GM12878 (cell line): ENCODE results near the gene CDKN2AIPNL. TPM values are rescaled to one million over a fixed set of nuclear protein-coding genes. Genes with fewer than 3 reads are reported as not detected.

Experiments
- ATAC-seq: fragments of 200-7000 bp; cut with Tn5 transposase; 3 replicates; pipeline ENCODE4 v1.9.1; 2020; ENCODE audit warnings: mild to moderate bottlenecking, moderate library complexity
- BruUV-seq: library from RNA; stranded (reverse); fragments of 400-500 nt; replicated peaks from 2 replicates; lab custom pipeline; 2021; lab: Mats Ljungman, UMichigan
- CTCF ChIA-PET: fragments of 300-600 bp; sonication (Branson Sonifier 250); formaldehyde crosslinking; extraction: SDS; loops from one replicate; lab custom pipeline; 2021; ENCODE audit warnings: inconsistent platforms; lab: Yijun Ruan, JAX
- POLR2A ChIA-PET: fragments of 350-600 bp; formaldehyde crosslinking; extraction: SDS; loops from one replicate; lab custom pipeline; 2021; ENCODE audit warnings: inconsistent platforms; lab: Charles Lee
- RAD21 ChIA-PET: fragments of 300-600 bp; sonication (Branson Sonifier 250); formaldehyde crosslinking; loops from one replicate; lab custom pipeline; 2023; ENCODE audit warnings: antibody characterized with exemption; ENCODE audit not compliant: unreplicated experiment; lab: Charles Lee
- SMC1A ChIA-PET: fragments of 300-600 bp; sonication (Branson Sonifier 250); formaldehyde crosslinking; loops from one replicate; lab custom pipeline; 2023; ENCODE audit not compliant: unreplicated experiment, uncharacterized antibody; lab: Charles Lee
- DNase-seq: peaks from one replicate; pipeline ENCODE4 v3.0.0-alpha.2; 2011; ENCODE audit warnings: low read depth, low spot score
- FAIRE-seq: peaks from 3 replicates; lab custom pipeline; 2011; peaks lifted over from hg19 to GRCh38; lab: Jason Lieb, UNC
- H2AFZ ChIP-seq: 2 replicates; pipeline ENCODE4 v1.6.0; 2011; ENCODE audit warnings: low read depth, low read length, control low read depth; ENCODE audit not compliant: control insufficient read depth
- H3K27ac ChIP-seq: 2 replicates; pipeline ENCODE4 v1.5.1; 2011; ENCODE audit warnings: control low read depth; ENCODE audit not compliant: control insufficient read depth, insufficient read depth
- H3K27me3 ChIP-seq, 2 experiments: replicated peaks in 1 of 2; 2 replicates each; pipeline versions ENCODE4 v1.6.0 to v1.6.1; 2011; ENCODE audit warnings: low read length in 1 of 2; ENCODE audit not compliant: control insufficient read depth in 2 of 2, insufficient read depth in 2 of 2
- H3K36me3 ChIP-seq, 2 experiments: 2 replicates each; pipeline ENCODE4 v1.5.1; 2011; ENCODE audit warnings: low read length in 1 of 2; ENCODE audit not compliant: control insufficient read depth in 2 of 2, insufficient read depth in 2 of 2
- H3K4me1 ChIP-seq: 2 replicates; pipeline ENCODE4 v1.6.1; 2011; ENCODE audit warnings: mild to moderate bottlenecking, low read length, moderate library complexity, mixed read lengths; ENCODE audit not compliant: control insufficient read depth, insufficient read depth
- H3K4me2 ChIP-seq: 2 replicates; pipeline ENCODE4 v1.6.0; 2011; ENCODE audit warnings: control low read depth; ENCODE audit not compliant: control insufficient read depth, insufficient read depth
- H3K4me3 ChIP-seq: fragments of 200-600 bp; sonication (generic); 2 replicates; pipeline ENCODE4 v1.5.1; 2016
- H3K79me2 ChIP-seq: 2 replicates; pipeline ENCODE4 v1.6.0; 2011; ENCODE audit warnings: low read length; ENCODE audit not compliant: control insufficient read depth, insufficient read depth
- H3K9ac ChIP-seq: 2 replicates; pipeline ENCODE4 v1.8.0; 2011; ENCODE audit warnings: low read length, control low read depth, mixed read lengths; ENCODE audit not compliant: control insufficient read depth, insufficient read depth
- H3K9me3 ChIP-seq: replicated peaks from 3 replicates; pipeline ENCODE4 v1.5.1; 2011; ENCODE audit warnings: mild to moderate bottlenecking, low read length; ENCODE audit not compliant: control insufficient read depth, insufficient read depth
- H4K20me1 ChIP-seq: 2 replicates; pipeline ENCODE4 v1.6.0; 2011; ENCODE audit not compliant: control insufficient read depth, insufficient read depth
- CUX1 ChIP-seq: IDR thresholded peaks from 2 replicates; pipeline ENCODE4 v1.6.1; 2012; ENCODE audit warnings: improper control_type of control experiment, low read depth, low read length; ENCODE audit not compliant: insufficient replicate concordance
- KAT2A ChIP-seq: conservative IDR thresholded peaks from 2 replicates; pipeline ENCODE4 v1.6.1; 2011; ENCODE audit warnings: low read depth, low read length; ENCODE audit not compliant: control insufficient read depth
- PBX3 ChIP-seq: IDR thresholded peaks from 2 replicates; pipeline ENCODE4 v1.6.1; 2011; ENCODE audit warnings: mild to moderate bottlenecking, low read depth, low read length, moderate library complexity; ENCODE audit not compliant: insufficient replicate concordance
- PKNOX1 ChIP-seq: fragments of 450-650 bp; IDR thresholded peaks from 2 replicates; pipeline ENCODE4 v1.6.1; 2016; ENCODE audit warnings: mild to moderate bottlenecking
- RUNX3 ChIP-seq: IDR thresholded peaks from 2 replicates; pipeline ENCODE4 v1.6.1; 2012; ENCODE audit warnings: low read length, inconsistent platforms
- STAT3 ChIP-seq: IDR thresholded peaks from 2 replicates; pipeline ENCODE4 v1.6.1; 2011; ENCODE audit warnings: low read depth, low read length, improper control_type of control experiment
- YY1 ChIP-seq: IDR thresholded peaks from 2 replicates; pipeline ENCODE4 v1.6.1; 2011; ENCODE audit warnings: low read depth, mild to moderate bottlenecking, low read length
- WGBS: methylation state at CpG from one replicate; pipeline ENCODE4 v1.1.6; 2016; ENCODE audit warnings: low lambda C conversion rate; ENCODE audit not compliant: insufficient replicate concordance, insufficient coverage; ENCODE audit errors: missing lambda C conversion rate; 5-methylcytosine and 5-hydroxymethylcytosine counted together
- in situ Hi-C: fragments of 300-500 bp; cut with MboI; formaldehyde crosslinking; loops from 9 replicates; pipeline ENCODE4 v1.14.3; 2018; ENCODE audit warnings: mixed read lengths
- intact Hi-C: fragments of 100-400 bp; cut with micrococcal nuclease; formaldehyde crosslinking; loops from one replicate; pipeline ENCODE4 v1.14.2; 2022; ENCODE audit not compliant: unreplicated experiment
- polyA plus RNA-seq, 11 experiments: library from polyadenylated mRNA; depleted of rRNA in 4 of 11; unstranded in 6 of 11; stranded (reverse) in 5 of 11; fragments of >200 nt; fragmentation: Nextera tagmentation in 4 of 11; fragmentation: Illumina TruSeq in 1 of 11; extraction: Ambion mirVana in 4 of 11; extraction: Trizol in 1 of 11; gene quantifications; 1 replicate in 1 of 11; 2 replicates in 10 of 11; pipeline versions ENCODE4 v1.2.1 to v1.2.3, GENCODE V29; 2011 to 2016; ENCODE audit warnings: inconsistent platforms in 2 of 11, missing spikeins in 2 of 11, low read depth in 1 of 11
- total RNA-seq, 4 experiments: library from RNA; depleted of rRNA in 3 of 4; stranded (reverse); fragments of >200 nt in 3 of 4; fragmentation: Illumina TruSeq in 1 of 4; extraction: Trizol in 1 of 4; gene quantifications; 2 replicates each; pipeline versions ENCODE4 v1.2.1 to v1.2.3, GENCODE V29; 2013 to 2021

CDKN2AIPNL gene
- total and polyA plus RNA-seq, 10 of the 15 experiments (the other 5 are each of a cell fraction or from before 2014, with no cell fraction given), result 23.5 to 72.0 (median 36.6) TPM

- H3K36me3 ChIP-seq, result no peaks in the 10 kb centered on the region
- SMC1A ChIA-PET, result interaction anchor here (1.0 to 1.4 kb wide), 3 partner anchors 11 to 161 kb away, joined by 3 to 5 read pairs (median 4); no protein-coding TSS in a partner anchor
- no peak overlapping the region for H3K4me2 ChIP-seq
- ATAC-seq (no peak), FAIRE-seq (no peak), DNase-seq (no peak)
- intact Hi-C loops (loop anchor here (10.0 kb wide), 1 partner anchor 113 kb away; no protein-coding TSS in a partner anchor), in situ Hi-C loops (no loop called here)
- no peak overlapping the region for H3K9ac ChIP-seq
- no peak overlapping the region for H2AFZ ChIP-seq
- RAD21 ChIA-PET, result interaction anchor here (0.7 to 1.1 kb wide), 2 partner anchors 11 to 106 kb away, joined by 3 read pairs; no protein-coding TSS in a partner anchor
- no TSS peak for BruUV-seq
- no peaks in the 10 kb centered on the region for H3K79me2 ChIP-seq
- TF ChIP-seq KAT2A (no peak), RUNX3 (no peak)
- H3K9me3 ChIP-seq, result no peaks in the 10 kb centered on the region
- POLR2A ChIA-PET, result interaction anchor here (0.6 to 0.7 kb wide), 2 partner anchors 8 to 430 kb away, joined by 3 read pairs; no protein-coding TSS in a partner anchor
- no peaks in the 10 kb centered on the region for H3K4me1 ChIP-seq
- no peaks in the 10 kb centered on the region for H4K20me1 ChIP-seq
- no peaks in the 10 kb centered on the region for H3K27me3 ChIP-seq
- CTCF ChIA-PET, result interaction anchor here (1.0 to 1.2 kb wide), 3 partner anchors 10 to 169 kb away, joined by 3 read pairs; no protein-coding TSS in a partner anchor
- H3K4me3 ChIP-seq, result no peak overlapping the region
- H3K27ac ChIP-seq, result no peak overlapping the region
These were observed 6.0 kb upstream of the CDKN2AIPNL start for GRCh38 chr5:134417707-134418106.

GRCh38 chr5:134413046-134413445 is 1.4 kb upstream of the CDKN2AIPNL start:
- Histone ChIP-seq H3K79me2 (peaks cover 29% of the 10 kb centered on the region), H3K9me3 (no peaks in the 10 kb centered on the region), H3K27ac (no peak overlapping the region), H2AFZ (no peak overlapping the region), H3K4me2 (no peak overlapping the region), H3K9ac (no peak overlapping the region), H4K20me1 (no peaks in the 10 kb centered on the region), H3K36me3 (no peaks in the 10 kb centered on the region; a peak in 1 of 4 replicates), H3K4me3 (no peak overlapping the region), H3K27me3 (no peaks in the 10 kb centered on the region), H3K4me1 (peaks cover 4% of the 10 kb centered on the region; the same call in 1 of the 2 replicates)
- FAIRE-seq, result no peak
- RAD21 ChIA-PET, result interaction anchor here (1.8 to 3.8 kb wide), 4 partner anchors 23 to 131 kb away, joined by 6 to 24 read pairs (median 14); partner anchors contain the start of gene JADE2
- CTCF ChIA-PET, result interaction anchor here (0.8 to 4.0 kb wide), 7 partner anchors 16 to 174 kb away, joined by 3 to 21 read pairs (median 10); no protein-coding TSS in a partner anchor
- SMC1A ChIA-PET, result interaction anchor here (0.9 to 2.4 kb wide), 5 partner anchors 27 to 171 kb away, joined by 3 to 7 read pairs (median 4); no protein-coding TSS in a partner anchor
- in situ Hi-C loops, result loop anchor here (5.0 kb wide), 1 partner anchor 164 kb away; no protein-coding TSS in a partner anchor
- BruUV-seq, result no TSS peak
- POLR2A ChIA-PET, result interaction anchor here (1.1 to 3.4 kb wide), 5 partner anchors 17 to 111 kb away, joined by 3 to 16 read pairs (median 5); no protein-coding TSS in a partner anchor
- intact Hi-C loops, result loop anchor here (2.0 to 10.0 kb wide), 2 partner anchors 108 to 174 kb away; no protein-coding TSS in a partner anchor
- WGBS, result 92% methylated on average over 2 of the region's 2 CpGs
- no peak for ATAC-seq
- DNase-seq, result no peak
- TF ChIP-seq STAT3, result no peak
- TF ChIP-seq PBX3, result no peak
- no peak for TF ChIP-seq YY1
- TF ChIP-seq PKNOX1, result no peak
- TF ChIP-seq CUX1, result no peak
